Transverse colon (tissue), 4 donors: ENCODE measurements around the gene MRGPRE. TPM values are rescaled to one million over a fixed set of nuclear protein-coding genes. Genes with fewer than 3 reads are reported as not detected.
"Not testable (repeated sequence)": the region's sequence is repeated elsewhere in the genome, so short reads cannot be mapped to it uniquely, and the experiment has no call there.

ENCODE experiments used
- DNase-seq: peaks from one replicate; pipeline ENCODE4 v3.0.0-alpha.2; 2019
- H3K27ac ChIP-seq, 4 donors: fragments of 200-600 bp; sonication (generic); 2 replicates each; pipeline ENCODE4 v1.5.1; 2016 to 2018; ENCODE audit warnings: inconsistent platforms in 4 of 4
- H3K27me3 ChIP-seq: fragments of 200-600 bp; sonication (generic); 2 replicates; pipeline ENCODE4 v1.5.1; 2017; ENCODE audit warnings: inconsistent platforms
- H3K36me3 ChIP-seq, 4 donors: fragments of 200-600 bp; sonication (generic); 2 replicates each; pipeline ENCODE4 v1.5.1; 2017 to 2019; ENCODE audit warnings: inconsistent platforms in 4 of 4
- H3K4me1 ChIP-seq, 4 donors: fragments of 200-600 bp; sonication (generic); 2 replicates each; pipeline ENCODE4 v1.5.1; 2017 to 2020; ENCODE audit warnings: inconsistent platforms in 4 of 4
- H3K4me3 ChIP-seq, 4 donors: fragments of 200-600 bp; sonication (generic); 1 replicate in 1 of 4; 2 replicates in 3 of 4; pipeline versions ENCODE4 v1.5.1 to v1.6.1; 2017 to 2019; ENCODE audit warnings: inconsistent platforms in 4 of 4
- H3K9me3 ChIP-seq, 2 donors: fragments of 200-600 bp; sonication (generic); 2 replicates each; pipeline ENCODE4 v1.5.1; 2017 to 2019; ENCODE audit warnings: inconsistent platforms in 2 of 2
- CTCF ChIP-seq, 5 experiments: fragments of 200-600 bp in 3 of 5; fragments of 450-650 bp in 2 of 5; sonication (generic) in 3 of 5; IDR thresholded peaks; 1 replicate in 2 of 5; 2 replicates in 3 of 5; pipeline ENCODE4 v1.5.1; 2016 to 2017; ENCODE audit warnings: antibody characterized with exemption in 5 of 5, inconsistent platforms in 3 of 5, mild to moderate bottlenecking in 2 of 5, moderate library complexity in 1 of 5
- EP300 ChIP-seq: sonication (generic); formaldehyde crosslinking; IDR thresholded peaks from one replicate; pipeline ENCODE4 v1.6.1; 2017; ENCODE audit warnings: antibody characterized with exemption, low read depth
- POLR2A ChIP-seq: fragments of 450-650 bp; IDR thresholded peaks from one replicate; pipeline ENCODE4 v1.6.1; 2016; ENCODE audit warnings: antibody characterized with exemption, mild to moderate bottlenecking, moderate library complexity
- POLR2AphosphoS5 ChIP-seq, 3 donors: sonication (generic); formaldehyde crosslinking; IDR thresholded peaks; one replicate each; pipeline ENCODE4 v1.6.1; 2016; ENCODE audit warnings: antibody characterized with exemption in 3 of 3
- WGBS, 2 donors: methylation state at CpG; one replicate each; pipeline ENCODE4 v1.1.5; 2018; ENCODE audit warnings: low coverage in 1 of 2; 5-methylcytosine and 5-hydroxymethylcytosine counted together
- in situ Hi-C, 4 donors: fragments of 200-750 bp; cut with MboI; loops; one replicate each; pipeline versions ENCODE4 v1.15.0 to v1.15.1; 2017; ENCODE audit warnings: low sequenced_read_pairs in 3 of 4, low pct_ligation_motif_present in 1 of 4, low pct_unique_long_range_greater_than_20kb in 1 of 4
- intact Hi-C: fragments of 100-400 bp; cut with DNase I; formaldehyde crosslinking; loops from one replicate; pipeline ENCODE4 v1.15.1; 2023; ENCODE audit warnings: low total_unique reads
- total RNA-seq, 4 donors: library from RNA; depleted of rRNA; stranded (reverse); fragments of >200 nt; gene quantifications; one replicate each; pipeline ENCODE4 v1.1.0, GENCODE V29; 2016

The MRGPRE gene
- total RNA-seq, 4 donors from 2014 or later = not detected

- H3K4me3 ChIP-seq, H3K4me1 ChIP-seq, in situ Hi-C loops, intact Hi-C loops, H3K9me3 ChIP-seq, DNase-seq, H3K27me3 ChIP-seq, H3K27ac ChIP-seq, H3K36me3 ChIP-seq: not testable (repeated sequence)
- no CpG with 5 or more reads among the region's 14 CpGs for WGBS, 2 donors
These were observed 22.6 kb upstream of the MRGPRE start for GRCh38 chr11:3254773-3255172.

- Histone ChIP-seq H3K27me3 (peaks cover 10% of the 10 kb centered on the region), H3K9me3 (no peaks in the 10 kb centered on the region), H3K27ac (no peak overlapping the region), H3K36me3 (no peaks in the 10 kb centered on the region), H3K4me3 (no peak overlapping the region), H3K4me1 (no peaks in the 10 kb centered on the region)
- intact Hi-C loops = no loop called here
- no peak for TF ChIP-seq POLR2AphosphoS5 (IDR thresholded peaks at IDR 0.05)
- TF ChIP-seq POLR2A = no peak
- TF ChIP-seq EP300 = no peak
- TF ChIP-seq CTCF (IDR thresholded peaks at IDR 0.05) = no peak
- in situ Hi-C loops = no loop called here
- DNase-seq = no peak
These were observed 12.9 kb upstream of the MRGPRE start for GRCh38 chr11:3245071-3245470.

GRCh38 chr11:3243880-3244279 lies 11.7 kb upstream of the MRGPRE start:
- 69 to 78% methylated on average over 1 of the region's 1 CpG for WGBS, 2 donors
- Histone ChIP-seq H3K9me3 (no peaks in the 10 kb centered on the region), H3K27ac (no peak overlapping the region), H3K27me3 (peaks cover 10% of the 10 kb centered on the region), H3K36me3 (no peaks in the 10 kb centered on the region), H3K4me3 (no peak overlapping the region), H3K4me1 (no peaks in the 10 kb centered on the region)
- intact Hi-C loops (no loop called here), in situ Hi-C loops (no loop called here)
- DNase-seq = no peak
- TF ChIP-seq POLR2A = no peak
- no peak for TF ChIP-seq EP300
- no peak for TF ChIP-seq CTCF (IDR thresholded peaks at IDR 0.05)
- TF ChIP-seq POLR2AphosphoS5 (IDR thresholded peaks at IDR 0.05) = no peak

GRCh38 chr11:3237119-3237518 lies 4.9 kb upstream of the MRGPRE start:
- no peak overlapping the region for H3K27ac ChIP-seq
- H3K36me3 ChIP-seq = no peaks in the 10 kb centered on the region
- no peaks in the 10 kb centered on the region for H3K4me1 ChIP-seq
- WGBS, 2 donors = 90 to 91% methylated on average over 2 of the region's 2 CpGs
- in situ Hi-C loops (no loop called here), intact Hi-C loops (no loop called here)
- TF ChIP-seq EP300 = no peak
- TF ChIP-seq POLR2A = no peak
- TF ChIP-seq POLR2AphosphoS5 (IDR thresholded peaks at IDR 0.05) = no peak
- no peak for TF ChIP-seq CTCF (IDR thresholded peaks at IDR 0.05)
- H3K4me3 ChIP-seq = no peak overlapping the region
- peaks cover 13% of the 10 kb centered on the region for H3K27me3 ChIP-seq
- DNase-seq = no peak
- no peaks in the 10 kb centered on the region for H3K9me3 ChIP-seq

GRCh38 chr11:3234846-3235245 lies 2.6 kb upstream of the MRGPRE start:
- WGBS, 2 donors = 69 to 71% methylated on average over 5 to 7 of the region's 7 CpGs
- TF ChIP-seq EP300 (no peak), POLR2A (no peak), POLR2AphosphoS5 (IDR thresholded peaks at IDR 0.05) (no peak), CTCF (IDR thresholded peaks at IDR 0.05) (no peak)
- Histone ChIP-seq H3K4me1 (no peaks in the 10 kb centered on the region), H3K36me3 (no peaks in the 10 kb centered on the region), H3K27me3 (peaks cover 30% of the 10 kb centered on the region), H3K27ac (no peak overlapping the region), H3K4me3 (no peak overlapping the region), H3K9me3 (no peaks in the 10 kb centered on the region)
- in situ Hi-C loops = no loop called here
- no peak for DNase-seq
- intact Hi-C loops = no loop called here
